ENCODE data around the gene FMNL2.

DNA sequence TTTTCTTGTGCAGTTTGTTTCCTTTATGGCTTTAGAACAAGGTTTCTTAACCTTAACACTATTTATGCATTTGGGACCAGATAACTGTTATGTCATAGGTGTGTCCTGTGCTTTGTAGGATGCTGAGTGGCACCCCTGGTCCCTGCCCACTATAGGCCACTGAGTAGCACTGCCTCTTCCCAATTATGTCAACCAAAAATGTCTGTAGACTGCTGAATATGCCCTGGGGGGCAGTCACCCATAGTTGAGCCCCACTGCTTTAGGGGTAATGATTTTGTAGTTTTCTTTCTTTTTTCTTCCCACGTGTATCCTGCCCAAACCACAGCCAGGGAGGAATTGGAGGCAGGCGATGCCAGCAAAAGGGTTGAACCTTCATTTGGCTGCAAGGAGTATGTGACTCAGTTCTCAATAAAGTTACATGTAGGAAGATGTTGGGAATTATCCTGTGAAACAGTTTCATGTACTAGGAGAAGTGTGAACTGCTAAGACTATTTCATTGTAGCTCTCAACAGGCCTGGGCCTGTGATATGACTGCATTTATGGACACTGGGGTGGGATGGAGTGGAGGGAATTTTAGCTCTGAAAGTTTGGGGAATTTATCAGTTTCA lies 65.7 kb downstream of the FMNL2 start:
- TF ChIP-seq RAD21 (IDR thresholded peaks at IDR 0.05; ENCODE audit: low read depth) (no peak), CEBPB (IDR thresholded peaks at IDR 0.05; ENCODE audit: low read depth) (no peak), SRF (IDR thresholded peaks at IDR 0.05; ENCODE audit: low read depth) (no peak), POLR2A (IDR thresholded peaks at IDR 0.05; ENCODE audit: borderline replicate concordance, extremely low read depth, insufficient read depth, insufficient read length) (no peak), EZH2phosphoT487 (IDR thresholded peaks at IDR 0.05; ENCODE audit: borderline replicate concordance) (no peak), SP1 (IDR thresholded peaks at IDR 0.05; ENCODE audit: low read depth) (no peak), EGR1 (IDR thresholded peaks at IDR 0.05; ENCODE audit: low read depth) (no peak), CBX3 (IDR thresholded peaks at IDR 0.05; ENCODE audit: low read depth) (no peak), YY1 (IDR thresholded peaks at IDR 0.05; ENCODE audit: extremely low read depth, insufficient replicate concordance, low read depth, low read length) (no peak), EZH2 (IDR thresholded peaks at IDR 0.05) (no peak), ZNF274 (IDR thresholded peaks at IDR 0.05; ENCODE audit: low read depth, low read length) (no peak), TCF7L2 (IDR thresholded peaks at IDR 0.05; ENCODE audit: borderline replicate concordance, extremely low read depth, insufficient read depth, insufficient read length) (no peak)
- TF ChIP-seq, protein P1, sequence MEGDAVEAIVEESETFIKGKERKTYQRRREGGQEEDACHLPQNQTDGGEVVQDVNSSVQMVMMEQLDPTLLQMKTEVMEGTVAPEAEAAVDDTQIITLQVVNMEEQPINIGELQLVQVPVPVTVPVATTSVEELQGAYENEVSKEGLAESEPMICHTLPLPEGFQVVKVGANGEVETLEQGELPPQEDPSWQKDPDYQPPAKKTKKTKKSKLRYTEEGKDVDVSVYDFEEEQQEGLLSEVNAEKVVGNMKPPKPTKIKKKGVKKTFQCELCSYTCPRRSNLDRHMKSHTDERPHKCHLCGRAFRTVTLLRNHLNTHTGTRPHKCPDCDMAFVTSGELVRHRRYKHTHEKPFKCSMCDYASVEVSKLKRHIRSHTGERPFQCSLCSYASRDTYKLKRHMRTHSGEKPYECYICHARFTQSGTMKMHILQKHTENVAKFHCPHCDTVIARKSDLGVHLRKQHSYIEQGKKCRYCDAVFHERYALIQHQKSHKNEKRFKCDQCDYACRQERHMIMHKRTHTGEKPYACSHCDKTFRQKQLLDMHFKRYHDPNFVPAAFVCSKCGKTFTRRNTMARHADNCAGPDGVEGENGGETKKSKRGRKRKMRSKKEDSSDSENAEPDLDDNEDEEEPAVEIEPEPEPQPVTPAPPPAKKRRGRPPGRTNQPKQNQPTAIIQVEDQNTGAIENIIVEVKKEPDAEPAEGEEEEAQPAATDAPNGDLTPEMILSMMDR (IDR thresholded peaks at IDR 0.05 in 2 of 3, conservative IDR thresholded peaks at IDR 0.05 in 1 of 3; ENCODE audit: borderline replicate concordance in 1 of 3, insufficient read depth in 1 of 3, low read depth in 2 of 3, low read length in 2 of 3) = no peak

All from HCT116 (cell line).